ENCODE measurements around the gene DENND4C.

Gene DENND4C

DNA sequence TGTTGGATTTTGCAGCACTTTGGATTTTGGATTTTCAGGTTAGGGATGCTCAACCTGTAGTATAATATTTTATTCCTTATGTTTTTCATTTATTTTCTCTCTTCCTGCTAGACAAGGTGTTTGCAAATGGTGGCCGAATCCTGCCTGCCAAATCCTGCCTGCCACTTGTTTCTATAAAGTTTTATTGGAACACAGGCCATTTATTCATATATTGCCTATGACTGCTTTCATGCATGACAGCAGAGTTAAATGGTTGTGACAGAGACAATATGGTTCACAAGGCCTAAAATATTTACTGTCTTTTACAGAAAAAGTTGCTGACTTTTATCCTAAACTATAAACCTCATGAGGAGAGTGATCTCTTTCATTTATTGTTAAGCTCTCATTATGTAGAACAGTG is 72.7 kb downstream of the DENND4C start:
- Histone ChIP-seq H3K79me2 (ENCODE audit: low read length) (peaks cover 1% of the 10 kb centered on the region; the same call in 1 of the 2 replicates), H4K20me1 (ENCODE audit: insufficient read depth, low read length) (peaks cover 3% of the 10 kb centered on the region; the same call in 1 of the 2 replicates), H3K9ac (ENCODE audit: low read length) (no peak overlapping the region), H3K36me3 (replicated peaks; ENCODE audit: low read depth, low read length) (peaks cover 45% of the 10 kb centered on the region), H2AFZ (ENCODE audit: low read depth, low read length) (no peak overlapping the region), H3K9me3 (ENCODE audit: insufficient read depth, low read length) (no peaks in the 10 kb centered on the region), H3K27me3 (ENCODE audit: low read depth, low read length) (no peaks in the 10 kb centered on the region), H3K4me3 (ENCODE audit: low read length) (no peak overlapping the region), H3K4me2 (ENCODE audit: low read length) (no peak overlapping the region), H3K4me1 (ENCODE audit: low read length) (no peaks in the 10 kb centered on the region), H3K27ac (ENCODE audit: low read length) (no peak overlapping the region)
- TF ChIP-seq, protein P1, sequence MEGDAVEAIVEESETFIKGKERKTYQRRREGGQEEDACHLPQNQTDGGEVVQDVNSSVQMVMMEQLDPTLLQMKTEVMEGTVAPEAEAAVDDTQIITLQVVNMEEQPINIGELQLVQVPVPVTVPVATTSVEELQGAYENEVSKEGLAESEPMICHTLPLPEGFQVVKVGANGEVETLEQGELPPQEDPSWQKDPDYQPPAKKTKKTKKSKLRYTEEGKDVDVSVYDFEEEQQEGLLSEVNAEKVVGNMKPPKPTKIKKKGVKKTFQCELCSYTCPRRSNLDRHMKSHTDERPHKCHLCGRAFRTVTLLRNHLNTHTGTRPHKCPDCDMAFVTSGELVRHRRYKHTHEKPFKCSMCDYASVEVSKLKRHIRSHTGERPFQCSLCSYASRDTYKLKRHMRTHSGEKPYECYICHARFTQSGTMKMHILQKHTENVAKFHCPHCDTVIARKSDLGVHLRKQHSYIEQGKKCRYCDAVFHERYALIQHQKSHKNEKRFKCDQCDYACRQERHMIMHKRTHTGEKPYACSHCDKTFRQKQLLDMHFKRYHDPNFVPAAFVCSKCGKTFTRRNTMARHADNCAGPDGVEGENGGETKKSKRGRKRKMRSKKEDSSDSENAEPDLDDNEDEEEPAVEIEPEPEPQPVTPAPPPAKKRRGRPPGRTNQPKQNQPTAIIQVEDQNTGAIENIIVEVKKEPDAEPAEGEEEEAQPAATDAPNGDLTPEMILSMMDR (IDR thresholded peaks at IDR 0.05; ENCODE audit: low read depth, low read length), result no peak
- no peak for TF ChIP-seq EZH2phosphoT487 (IDR thresholded peaks at IDR 0.05; ENCODE audit: low read depth)

DNA sequence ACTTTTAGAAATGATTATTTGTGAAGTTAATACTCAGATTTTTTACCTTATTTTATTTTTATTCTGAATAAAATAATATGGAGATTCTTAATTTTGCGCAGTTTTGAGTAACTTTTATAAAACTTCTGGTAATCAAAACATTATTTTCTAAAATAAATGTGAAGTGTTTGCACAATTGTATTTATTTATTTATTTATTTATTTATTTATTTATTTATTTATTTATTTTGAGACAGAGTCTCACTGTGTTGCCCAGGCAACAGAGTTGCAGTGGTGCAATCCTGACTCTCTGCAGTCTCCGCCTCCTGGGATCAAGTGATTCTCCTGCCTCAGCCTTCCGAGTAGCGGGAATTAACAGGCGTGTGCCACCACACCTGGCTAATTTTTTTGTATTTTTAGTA is 76.1 kb downstream of the DENND4C start:
- Histone ChIP-seq H3K27me3 (ENCODE audit: low read depth, low read length) (no peaks in the 10 kb centered on the region), H3K9ac (ENCODE audit: low read length) (no peak overlapping the region), H3K27ac (ENCODE audit: low read length) (no peak overlapping the region), H2AFZ (ENCODE audit: low read depth, low read length) (no peak overlapping the region), H3K36me3 (replicated peaks; ENCODE audit: low read depth, low read length) (peaks cover 24% of the 10 kb centered on the region), H3K79me2 (ENCODE audit: low read length) (peaks cover 12% of the 10 kb centered on the region; the same call in 1 of the 2 replicates), H4K20me1 (ENCODE audit: insufficient read depth, low read length) (peaks cover 15% of the 10 kb centered on the region), H3K4me3 (ENCODE audit: low read length) (no peak overlapping the region), H3K4me1 (ENCODE audit: low read length) (no peaks in the 10 kb centered on the region), H3K9me3 (ENCODE audit: insufficient read depth, low read length) (no peaks in the 10 kb centered on the region), H3K4me2 (ENCODE audit: low read length) (no peak overlapping the region)
- TF ChIP-seq EZH2phosphoT487 (IDR thresholded peaks at IDR 0.05; ENCODE audit: low read depth), result no peak
- TF ChIP-seq, protein P1 (IDR thresholded peaks at IDR 0.05; ENCODE audit: low read depth, low read length), result no peak

DNA sequence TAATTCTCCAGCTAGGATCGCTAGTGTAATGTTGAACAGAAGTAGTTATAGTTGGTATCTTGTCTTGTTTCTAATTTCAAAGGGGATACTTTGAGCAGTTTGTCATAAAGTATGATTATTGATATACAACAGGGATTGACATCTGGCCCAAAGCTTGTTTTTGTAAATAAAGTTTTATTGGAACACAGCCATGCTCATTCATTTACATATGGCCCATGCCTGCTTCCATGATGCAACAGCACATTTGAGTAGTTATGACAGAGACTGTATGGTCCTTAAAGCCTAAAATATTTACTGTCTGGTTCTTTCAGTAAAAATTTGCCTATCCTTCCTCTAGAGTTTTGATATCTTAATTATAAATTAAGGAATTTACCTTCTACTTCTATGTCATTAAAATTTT is 79.8 kb downstream of the DENND4C start:
- H2AFZ ChIP-seq (ENCODE audit: low read depth, low read length), result no peak overlapping the region
- TF ChIP-seq, protein P1 (IDR thresholded peaks at IDR 0.05; ENCODE audit: low read depth, low read length), result no peak
- TF ChIP-seq EZH2phosphoT487 (IDR thresholded peaks at IDR 0.05; ENCODE audit: low read depth), result no peak
- H3K27ac ChIP-seq (ENCODE audit: low read length), result no peak overlapping the region
- H4K20me1 ChIP-seq (ENCODE audit: insufficient read depth, low read length), result peaks cover 15% of the 10 kb centered on the region
- no peaks in the 10 kb centered on the region for H3K9me3 ChIP-seq (ENCODE audit: insufficient read depth, low read length)
- no peaks in the 10 kb centered on the region for H3K27me3 ChIP-seq (ENCODE audit: low read depth, low read length)
- no peaks in the 10 kb centered on the region for H3K4me1 ChIP-seq (ENCODE audit: low read length)
- H3K9ac ChIP-seq (ENCODE audit: low read length), result no peak overlapping the region
- H3K79me2 ChIP-seq (ENCODE audit: low read length), result peaks cover 12% of the 10 kb centered on the region; the same call in 1 of the 2 replicates
- peaks cover 13% of the 10 kb centered on the region for H3K36me3 ChIP-seq (replicated peaks; ENCODE audit: low read depth, low read length)
- H3K4me2 ChIP-seq (ENCODE audit: low read length), result no peak overlapping the region
- no peak overlapping the region for H3K4me3 ChIP-seq (ENCODE audit: low read length)

DNA sequence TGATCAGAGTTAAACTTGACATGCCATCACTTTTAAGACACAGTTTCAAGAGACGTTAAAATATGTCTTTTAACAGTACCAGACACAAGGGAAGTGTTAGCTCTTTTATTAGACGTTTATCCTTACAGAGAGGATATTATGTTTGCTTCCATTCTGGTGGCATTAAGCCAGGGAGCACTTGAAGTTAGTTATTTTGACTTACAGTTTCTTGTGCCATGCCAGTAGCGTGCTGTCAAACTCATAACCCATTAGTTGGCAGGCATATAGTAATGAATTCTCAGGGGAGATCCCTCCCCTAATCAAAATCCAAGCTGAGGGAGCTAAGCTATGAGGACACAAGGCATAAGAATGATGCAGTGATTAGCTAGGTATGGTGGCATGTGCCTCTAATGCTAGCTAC is 83.1 kb downstream of the DENND4C start:
- H3K9ac ChIP-seq (ENCODE audit: low read length), result no peak overlapping the region

More for the DNA sequence above, 83.1 kb downstream of the DENND4C start:
- no peak overlapping the region for H3K4me2 ChIP-seq (ENCODE audit: low read length)
- H3K4me3 ChIP-seq (ENCODE audit: low read length), result no peak overlapping the region
- no peak overlapping the region for H3K27ac ChIP-seq (ENCODE audit: low read length)
- H3K79me2 ChIP-seq (ENCODE audit: low read length), result peaks cover 7% of the 10 kb centered on the region; the same call in 1 of the 2 replicates
- no peak overlapping the region for H2AFZ ChIP-seq (ENCODE audit: low read depth, low read length)
- H3K27me3 ChIP-seq (ENCODE audit: low read depth, low read length), result no peaks in the 10 kb centered on the region
- no peaks in the 10 kb centered on the region for H3K9me3 ChIP-seq (ENCODE audit: insufficient read depth, low read length)
- peaks cover 23% of the 10 kb centered on the region for H3K36me3 ChIP-seq (replicated peaks; ENCODE audit: low read depth, low read length)
- TF ChIP-seq EZH2phosphoT487 (IDR thresholded peaks at IDR 0.05; ENCODE audit: low read depth), result no peak
- TF ChIP-seq, protein P1 (IDR thresholded peaks at IDR 0.05; ENCODE audit: low read depth, low read length), result no peak
- H4K20me1 ChIP-seq (ENCODE audit: insufficient read depth, low read length), result peaks cover 8% of the 10 kb centered on the region
- no peaks in the 10 kb centered on the region for H3K4me1 ChIP-seq (ENCODE audit: low read length)
